ENCODE results near the gene KRTAP10-9. TPM values are rescaled to one million over a fixed set of nuclear protein-coding genes. Genes with fewer than 3 reads are reported as not detected.
A peak's percentile ranks its signal among the peaks of the same experiment; 100 is the strongest.
"Not testable (repeated sequence)": the region's sequence is repeated elsewhere in the genome, so short reads cannot be mapped to it uniquely, and the experiment has no call there.

The KRTAP10-9 gene
- total RNA-seq, 4 donors from 2014 or later: not detected

- H3K36me3 ChIP-seq: no peaks in the 10 kb centered on the region
- peaks cover 0 to 18% (median 4%) of the 10 kb centered on the region in 4 donors for H3K9me3 ChIP-seq
- WGBS: 71% methylated on average over 6 of the region's 12 CpGs
- TF ChIP-seq POLR2AphosphoS5 (IDR thresholded peaks at IDR 0.05) (no peak), EP300 (IDR thresholded peaks at IDR 0.05) (no peak), CTCF (IDR thresholded peaks at IDR 0.05) (no peak), POLR2A (IDR thresholded peaks at IDR 0.05; ENCODE audit: low read depth) (no peak)
- no peaks in the 10 kb centered on the region for H3K4me1 ChIP-seq
- intact Hi-C loops (cut with DNase I): no loop called here
- H3K27me3 ChIP-seq: peaks cover 0 to 62% (median 2%) of the 10 kb centered on the region in 4 donors
- DNase-seq (ENCODE audit: extremely low spot score): no peak
- H3K4me3 ChIP-seq: no peak overlapping the region
- no peak overlapping the region for H3K27ac ChIP-seq (replicated peaks in 1 of 4)
Measured at GRCh38 chr21:44639331-44639655, 12.4 kb downstream of the KRTAP10-9 start.

GRCh38 chr21:44640761-44641160 is 13.9 kb downstream of the KRTAP10-9 start:
- H3K9me3 ChIP-seq: peaks cover 0 to 30% (median 9%) of the 10 kb centered on the region in 4 donors
- 78% methylated on average over 5 of the region's 5 CpGs for WGBS
- intact Hi-C loops (cut with DNase I): no loop called here
- H3K27me3 ChIP-seq: peaks cover 0 to 56% (median 2%) of the 10 kb centered on the region in 4 donors
- TF ChIP-seq POLR2A (IDR thresholded peaks at IDR 0.05; ENCODE audit: low read depth): no peak
- TF ChIP-seq POLR2AphosphoS5 (IDR thresholded peaks at IDR 0.05): no peak
- no peak for TF ChIP-seq CTCF (IDR thresholded peaks at IDR 0.05)
- TF ChIP-seq EP300 (IDR thresholded peaks at IDR 0.05): no peak
- no peaks in the 10 kb centered on the region for H3K4me1 ChIP-seq
- no peak overlapping the region for H3K4me3 ChIP-seq
- no peaks in the 10 kb centered on the region for H3K36me3 ChIP-seq
- no peak for DNase-seq (ENCODE audit: extremely low spot score)
- no peak overlapping the region for H3K27ac ChIP-seq (replicated peaks in 1 of 4)

GRCh38 chr21:44643741-44644310 is 16.9 kb downstream of the KRTAP10-9 start:
- WGBS: 54% methylated on average over 14 of the region's 14 CpGs
- no peak overlapping the region for H3K4me3 ChIP-seq
- intact Hi-C loops (cut with DNase I): no loop called here
- peaks cover 0 to 30% (median 9%) of the 10 kb centered on the region in 4 donors for H3K9me3 ChIP-seq
- H3K27me3 ChIP-seq: peaks cover 0 to 57% (median 2%) of the 10 kb centered on the region in 4 donors
- no peaks in the 10 kb centered on the region for H3K4me1 ChIP-seq
- TF ChIP-seq EP300 (IDR thresholded peaks at IDR 0.05) (no peak), CTCF (IDR thresholded peaks at IDR 0.05) (no peak), POLR2A (IDR thresholded peaks at IDR 0.05; ENCODE audit: low read depth) (no peak), POLR2AphosphoS5 (IDR thresholded peaks at IDR 0.05) (no peak)
- no peak overlapping the region for H3K27ac ChIP-seq (replicated peaks in 1 of 4)
- peak; percentile 77 for DNase-seq (ENCODE audit: extremely low spot score)
- H3K36me3 ChIP-seq: no peaks in the 10 kb centered on the region

GRCh38 chr21:44644878-44645277 is 18.0 kb downstream of the KRTAP10-9 start:
- no peak for TF ChIP-seq CTCF (IDR thresholded peaks at IDR 0.05)
- no peak for TF ChIP-seq POLR2A (IDR thresholded peaks at IDR 0.05; ENCODE audit: low read depth)
- no peak for TF ChIP-seq POLR2AphosphoS5 (IDR thresholded peaks at IDR 0.05)
- TF ChIP-seq EP300 (IDR thresholded peaks at IDR 0.05): no peak
- no peak for DNase-seq (ENCODE audit: extremely low spot score)
- Histone ChIP-seq H3K27ac (replicated peaks in 1 of 4) (no peak overlapping the region), H3K36me3 (no peaks in the 10 kb centered on the region), H3K4me3 (no peak overlapping the region), H3K4me1 (no peaks in the 10 kb centered on the region), H3K27me3 (peaks cover 0 to 57% (median 0%) of the 10 kb centered on the region in 4 donors), H3K9me3 (peaks cover 0 to 30% (median 9%) of the 10 kb centered on the region in 4 donors)
- intact Hi-C loops (cut with DNase I): no loop called here
- 47% methylated on average over 2 of the region's 2 CpGs for WGBS

GRCh38 chr21:44646366-44647221 is 19.7 kb downstream of the KRTAP10-9 start, which contains the start of gene KRTAP10-11:
Gene KRTAP10-11, plus strand, starts transcription at chr21:44646414. Its CDS starts 45 bp downstream, at chr21:44646459.
- intact Hi-C loops (cut with DNase I): not testable (repeated sequence)
- 73% methylated on average over 10 of the region's 21 CpGs for WGBS
- DNase-seq (ENCODE audit: extremely low spot score): peak; percentile 24

More at GRCh38 chr21:44646366-44647221, 19.7 kb downstream of the KRTAP10-9 start, which contains the start of gene KRTAP10-11:
- Histone ChIP-seq H3K27me3 (peaks cover 0 to 56% (median 0%) of the 10 kb centered on the region in 4 donors), H3K9me3 (peaks cover 0 to 21% (median 9%) of the 10 kb centered on the region in 4 donors)
- H3K4me3 ChIP-seq; H3K4me1 ChIP-seq; H3K36me3 ChIP-seq; H3K27ac ChIP-seq (replicated peaks in 1 of 4): not testable (repeated sequence)
